ENCODE data around the gene ACVR1B.

ACVR1B gene

DNA sequence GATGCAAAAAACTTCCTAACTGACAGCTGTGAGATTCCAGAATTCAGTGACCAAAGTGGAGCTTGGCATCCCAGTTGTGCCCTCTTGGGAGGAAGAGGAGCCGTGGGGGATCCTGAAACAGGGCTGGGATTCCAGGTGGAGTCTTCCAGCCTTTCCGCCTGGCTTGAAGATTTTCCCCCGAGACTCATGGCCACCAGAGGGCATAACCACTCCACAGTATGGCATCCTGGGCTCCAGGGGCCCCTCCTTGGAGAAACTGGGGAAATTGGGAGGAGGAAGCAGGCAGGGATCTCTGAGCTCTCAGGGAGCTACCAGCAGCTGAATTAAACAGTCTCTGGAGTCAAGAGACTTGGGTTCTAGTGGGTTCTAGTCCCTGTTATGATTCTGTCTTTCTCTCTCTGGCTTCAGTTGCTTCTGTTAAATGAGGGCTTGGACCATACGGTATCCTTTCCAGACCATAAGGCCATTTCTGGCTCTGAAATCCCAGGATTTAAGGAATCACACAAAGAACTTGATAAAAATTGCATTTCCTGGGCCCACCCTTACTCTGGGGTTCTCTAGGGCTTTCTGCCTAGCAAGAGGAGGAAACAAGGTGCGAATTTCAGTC is 52.6 kb downstream of the ACVR1B start:
- no peak for DNase-seq (ENCODE audit: low spot score)

DNA sequence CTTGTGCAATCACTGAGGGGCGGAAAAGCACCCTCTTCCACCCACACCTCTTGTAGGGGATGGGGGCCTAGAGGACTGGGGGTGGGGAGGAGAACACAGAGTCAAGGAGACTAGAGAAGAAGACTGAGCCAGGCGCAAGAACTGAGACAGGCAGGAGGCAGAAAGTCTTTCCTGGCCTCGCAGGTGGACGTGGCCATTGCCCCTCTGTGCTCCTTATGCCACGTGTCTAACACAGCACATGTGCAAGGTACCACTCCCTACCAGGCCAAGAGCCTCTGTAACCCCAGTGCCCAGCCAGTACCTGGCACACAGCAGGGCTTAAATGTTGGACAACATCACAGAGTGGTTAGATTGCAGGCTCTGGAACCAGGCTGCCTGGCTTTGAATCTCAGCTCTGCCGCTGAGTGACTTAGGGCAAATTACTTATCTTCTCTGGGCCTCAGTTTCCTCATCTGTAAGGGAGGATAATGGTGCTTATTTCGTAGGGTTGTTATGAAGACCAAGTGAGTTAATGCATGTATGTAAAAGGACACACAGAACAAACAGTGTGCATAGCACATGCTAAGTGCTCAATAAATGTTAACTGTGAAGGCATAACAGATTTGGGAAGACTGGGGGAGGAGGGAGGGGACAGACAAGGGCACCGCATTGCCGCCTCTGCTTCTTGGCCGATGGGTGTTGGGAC is 53.9 kb downstream of the ACVR1B start:
- DNase-seq (ENCODE audit: low spot score) = no peak

- no peak for DNase-seq (ENCODE audit: low spot score)
Observed at GRCh38 chr12:52005903-52006703, 54.6 kb downstream of the ACVR1B start.

DNA sequence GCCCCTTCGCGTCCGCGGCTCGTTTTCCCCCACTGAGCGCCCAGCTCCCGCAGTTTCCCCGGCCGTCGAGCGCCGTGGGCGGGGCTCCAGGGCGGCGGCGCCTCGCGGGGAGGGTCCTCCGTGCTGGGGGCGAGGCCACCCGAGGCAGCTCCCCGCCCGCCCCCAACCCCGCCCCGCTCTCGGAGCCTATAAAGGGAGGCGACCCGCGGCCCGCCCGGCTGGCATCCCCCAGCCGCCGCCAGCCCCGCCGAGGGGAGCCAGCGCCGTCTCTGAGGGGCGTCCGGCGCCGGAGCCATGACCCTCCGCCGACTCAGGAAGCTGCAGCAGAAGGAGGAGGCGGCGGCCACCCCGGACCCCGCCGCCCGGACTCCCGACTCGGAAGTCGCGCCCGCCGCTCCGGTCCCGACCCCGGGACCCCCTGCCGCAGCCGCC is 55.2 kb downstream of the ACVR1B start, which contains the start of gene TAMALIN:
Gene TAMALIN (plus strand): TSS at position 221 of the 432 bp plus-strand sequence. CDS start 74 bp downstream, at position 295.
- DNase-seq (ENCODE audit: low spot score) = no peak

DNA sequence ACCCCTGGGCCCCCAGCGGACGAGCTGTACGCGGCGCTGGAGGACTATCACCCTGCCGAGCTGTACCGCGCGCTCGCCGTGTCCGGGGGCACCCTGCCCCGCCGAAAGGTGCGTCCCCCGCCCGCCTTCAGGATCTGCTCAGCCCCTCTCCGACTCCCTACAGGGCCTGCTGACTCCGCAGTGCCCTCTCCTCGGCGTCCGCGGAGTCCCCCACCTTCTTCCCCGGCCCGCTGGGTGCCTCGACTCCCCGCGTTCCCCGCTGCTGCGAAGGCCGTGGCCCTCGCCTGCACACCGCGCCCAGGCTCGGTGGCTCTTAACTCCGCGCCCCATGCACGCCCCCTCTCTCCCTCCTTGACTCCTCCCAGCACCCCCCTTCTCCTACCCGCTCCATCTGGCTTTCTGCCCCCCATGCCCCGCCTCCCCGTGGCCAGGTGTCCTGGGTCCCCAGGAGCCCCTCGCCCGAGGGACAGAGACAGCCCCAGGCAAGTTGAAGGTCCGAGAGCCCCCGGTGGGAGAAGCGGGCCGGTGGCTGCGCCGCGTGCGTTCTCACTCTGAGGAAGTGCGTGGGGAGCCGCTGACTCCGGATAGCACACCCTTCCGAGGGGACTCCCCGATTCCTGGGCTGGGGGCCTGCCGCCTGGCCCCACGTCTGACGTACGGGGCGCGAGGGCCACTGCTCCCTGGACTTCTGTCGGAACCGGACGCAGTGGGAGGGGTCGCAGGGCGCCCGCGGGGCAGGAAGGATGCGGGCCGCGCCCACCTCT is 55.8 kb downstream of the ACVR1B start:
- DNase-seq (ENCODE audit: low spot score) = no peak

- DNase-seq (ENCODE audit: low spot score) = no peak
Observed at GRCh38 chr12:52007982-52008510, 56.5 kb downstream of the ACVR1B start.

DNA sequence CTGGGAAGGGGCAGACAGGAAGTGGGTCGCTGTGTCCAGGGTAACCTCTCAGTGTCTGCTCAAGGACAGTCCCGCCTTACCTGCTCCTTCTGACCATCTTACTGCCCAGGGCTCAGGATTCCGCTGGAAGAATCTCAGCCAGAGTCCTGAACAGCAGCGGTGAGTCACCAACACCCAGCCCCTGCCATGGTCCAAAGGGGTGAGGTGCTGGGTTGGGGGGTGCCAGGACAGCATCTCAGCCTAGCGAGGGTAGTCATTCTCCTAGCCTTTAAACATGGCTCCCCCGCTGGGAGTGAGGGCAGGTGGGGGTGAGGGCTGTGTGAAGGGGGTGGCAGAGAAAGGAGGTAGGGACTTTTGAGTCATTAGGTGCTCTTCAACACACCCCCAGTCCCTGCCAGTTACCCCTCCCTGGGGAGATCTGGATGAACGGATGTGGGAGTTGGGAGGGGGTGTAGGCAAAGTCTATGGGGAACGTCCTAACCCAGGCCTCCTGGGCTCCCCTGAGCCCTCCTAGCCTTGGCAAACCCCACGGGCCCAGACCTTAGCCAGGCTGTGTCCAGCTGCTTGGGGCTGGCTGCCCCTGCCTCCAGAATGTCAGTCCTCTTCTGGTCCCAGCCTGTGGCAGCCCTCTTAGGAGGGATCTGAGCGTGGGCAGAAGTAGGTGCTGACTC is 57.7 kb downstream of the ACVR1B start:
- no peak for DNase-seq (ENCODE audit: low spot score)

GRCh38 chr12:52010152-52010622 is 58.7 kb downstream of the ACVR1B start:
- DNase-seq (ENCODE audit: low spot score) = no peak

GRCh38 chr12:52010692-52011601 is 59.4 kb downstream of the ACVR1B start:
- DNase-seq (ENCODE audit: low spot score) = no peak

- DNase-seq (ENCODE audit: low spot score) = no peak
Observed at GRCh38 chr12:52011602-52012214, 60.2 kb downstream of the ACVR1B start.

DNA sequence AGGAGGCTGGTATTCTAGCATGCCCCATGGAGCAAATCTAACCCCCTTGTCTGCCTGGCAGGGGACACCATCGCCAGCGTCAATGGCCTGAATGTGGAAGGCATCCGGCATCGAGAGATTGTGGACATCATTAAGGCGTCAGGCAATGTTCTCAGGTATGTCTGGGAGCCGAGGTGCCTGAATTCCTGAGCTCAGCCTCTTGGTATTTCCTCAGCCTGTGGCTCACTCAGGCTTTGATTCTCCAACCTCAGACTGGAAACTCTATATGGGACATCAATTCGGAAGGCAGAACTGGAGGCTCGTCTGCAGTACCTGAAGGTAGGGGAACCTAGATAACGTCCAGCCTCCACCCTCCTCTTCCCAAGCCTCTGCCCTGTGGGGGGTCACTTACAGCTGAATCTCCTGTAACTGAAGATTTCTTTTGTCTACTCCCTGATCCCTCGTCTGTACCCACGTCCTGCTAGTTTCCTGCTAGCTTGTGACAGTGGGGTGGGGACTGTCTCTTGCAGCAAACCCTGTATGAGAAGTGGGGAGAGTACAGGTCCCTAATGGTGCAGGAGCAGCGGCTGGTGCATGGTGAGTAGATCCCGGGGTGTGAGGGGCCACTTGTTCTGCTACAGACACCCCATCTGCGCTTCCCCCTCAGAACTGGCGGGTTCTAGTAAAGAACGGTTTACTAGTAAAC is 62.3 kb downstream of the ACVR1B start:
- no peak for DNase-seq (ENCODE audit: low spot score)

DNA sequence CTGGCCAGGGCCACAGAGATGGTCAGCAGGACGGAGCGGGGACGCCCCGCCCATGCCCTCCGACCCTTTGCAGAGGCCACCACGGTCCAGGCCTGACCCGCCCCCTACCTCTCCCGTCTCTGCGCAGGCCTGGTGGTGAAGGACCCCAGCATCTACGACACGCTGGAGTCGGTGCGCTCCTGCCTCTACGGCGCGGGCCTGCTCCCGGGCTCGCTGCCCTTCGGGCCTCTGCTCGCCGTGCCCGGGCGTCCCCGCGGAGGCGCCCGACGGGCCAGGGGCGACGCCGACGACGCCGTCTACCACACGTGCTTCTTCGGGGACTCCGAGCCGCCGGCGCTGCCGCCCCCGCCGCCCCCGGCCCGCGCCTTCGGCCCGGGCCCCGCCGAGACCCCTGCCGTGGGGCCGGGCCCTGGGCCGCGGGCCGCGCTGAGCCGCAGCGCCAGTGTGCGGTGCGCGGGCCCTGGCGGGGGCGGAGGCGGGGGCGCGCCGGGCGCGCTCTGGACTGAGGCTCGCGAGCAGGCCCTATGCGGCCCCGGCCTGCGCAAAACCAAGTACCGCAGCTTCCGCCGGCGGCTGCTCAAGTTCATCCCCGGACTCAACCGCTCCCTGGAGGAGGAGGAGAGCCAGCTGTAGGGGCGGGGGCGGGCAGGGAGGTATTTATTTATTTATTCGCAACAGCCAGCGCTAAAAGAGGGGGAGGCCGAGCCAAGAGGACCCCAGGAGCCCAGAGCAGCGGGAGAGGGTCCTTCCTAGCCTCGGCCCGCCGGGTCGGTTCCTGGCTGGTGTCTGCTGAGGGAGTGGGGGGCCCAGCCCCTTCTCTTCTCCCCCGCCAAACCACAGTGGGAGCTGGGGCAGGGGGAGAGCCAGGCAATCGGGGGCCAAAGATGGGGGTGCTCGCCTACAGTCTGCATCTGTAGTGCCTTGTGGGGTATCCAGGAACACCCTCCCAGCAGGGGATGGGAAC is 63.4 kb downstream of the ACVR1B start:
- no peak for DNase-seq (ENCODE audit: low spot score)

DNA sequence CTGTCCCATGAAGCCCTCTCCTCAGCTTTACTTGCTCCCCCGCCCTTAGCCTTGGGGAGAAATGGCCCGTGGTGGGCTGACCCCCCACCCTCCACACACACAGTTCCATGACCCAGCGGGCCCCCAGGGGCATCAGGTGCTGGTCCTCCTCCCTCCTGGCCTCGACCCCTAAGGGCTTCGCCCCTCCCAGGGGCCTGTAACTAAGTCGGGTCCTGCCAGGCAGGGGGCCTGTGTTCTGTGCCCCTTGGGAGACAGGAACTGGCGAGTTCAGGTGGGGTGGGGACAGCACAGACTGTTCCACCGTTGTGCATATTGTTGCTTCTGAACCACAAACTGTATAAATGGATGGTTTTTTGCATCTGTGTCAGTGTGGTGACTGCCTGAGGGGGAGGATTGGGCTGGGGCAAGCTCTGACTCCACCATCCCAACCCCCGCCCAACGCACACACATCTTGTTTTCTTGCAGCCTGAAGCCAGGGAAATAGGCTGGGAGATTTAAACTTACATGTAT is 64.1 kb downstream of the ACVR1B start:
- no peak for DNase-seq (ENCODE audit: low spot score)

GRCh38 chr12:52018433-52019112 is 67.1 kb downstream of the ACVR1B start:
- no peak for DNase-seq (ENCODE audit: low spot score)

DNA sequence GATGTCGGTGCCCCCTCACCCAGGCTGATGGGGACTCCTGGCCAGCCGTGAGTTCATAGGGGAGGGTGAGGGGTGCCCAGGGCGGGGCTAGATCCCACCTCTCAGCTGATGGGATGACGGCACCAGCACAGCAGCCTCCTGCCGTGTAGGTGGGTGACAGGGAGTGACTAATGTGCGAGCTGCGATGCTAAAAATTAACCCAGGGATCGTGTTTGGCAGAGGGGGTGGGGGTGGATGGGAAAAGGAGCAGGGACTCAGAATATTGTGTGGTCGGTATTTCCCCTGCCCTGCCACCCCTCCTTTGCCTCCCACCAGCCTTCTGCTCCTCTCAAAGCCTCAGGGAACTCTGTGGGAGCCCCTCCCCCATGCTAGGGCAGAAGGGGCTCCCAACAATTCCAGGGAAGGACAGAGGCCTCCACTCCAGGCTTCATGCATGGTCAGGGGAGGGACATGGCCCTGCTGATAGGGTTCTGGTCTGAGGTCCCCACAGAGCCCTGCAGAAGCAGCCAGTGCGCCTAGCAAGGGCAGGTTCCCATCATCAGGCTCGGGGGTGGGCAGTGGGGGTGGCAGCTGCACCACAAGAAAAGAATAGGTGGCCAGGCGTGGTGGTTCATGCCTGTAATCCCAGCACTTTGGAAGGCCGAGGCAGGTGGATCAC is 67.7 kb downstream of the ACVR1B start:
- DNase-seq (ENCODE audit: low spot score) = no peak

- DNase-seq (ENCODE audit: low spot score) = no peak
Observed at GRCh38 chr12:52020539-52021336, 69.2 kb downstream of the ACVR1B start.

Measured in hematopoietic multipotent progenitor cell treated with erythropoietin and hydrocortisone succinate and interleukin-3 and kit ligand, for 17 days (in vitro differentiated cells).